ENCODE measurements around the gene NCEH1. TPM values are rescaled to one million over a fixed set of nuclear protein-coding genes. Genes with fewer than 3 reads are reported as not detected.

Gene NCEH1
- total and polyA plus RNA-seq, 9 of the 15 experiments (the other 6 are each of a cell fraction or from before 2014, with no cell fraction given): 1.3 to 5.0 (median 2.8) TPM

DNA sequence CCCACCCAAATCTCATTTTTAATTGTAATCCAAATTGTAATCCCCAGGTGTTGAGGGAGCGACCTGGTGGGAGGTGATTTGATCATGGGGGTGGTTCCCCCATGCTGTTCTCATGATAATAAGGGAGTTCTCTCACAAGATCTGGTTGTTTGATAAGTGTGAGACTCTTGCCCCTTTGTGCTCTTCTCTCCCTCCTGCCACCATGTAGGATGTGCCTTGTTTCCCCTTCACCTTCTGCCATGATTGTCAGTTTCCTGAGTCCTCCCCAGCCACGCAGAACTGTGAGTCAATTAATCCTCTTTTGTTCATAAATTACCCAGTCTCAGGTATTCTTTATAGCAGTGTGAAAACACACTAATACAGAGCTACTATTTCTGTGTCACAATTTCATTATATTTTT lies 88.7 kb downstream of the NCEH1 start:
- no peak overlapping the region for H2AFZ ChIP-seq (ENCODE audit: low read depth, low read length)
- H3K4me1 ChIP-seq (replicated peaks in 1 of 2; ENCODE audit: control insufficient read depth in 2 of 2, insufficient read depth in 2 of 2, low read length in 2 of 2): no peaks in the 10 kb centered on the region
- H3K9ac ChIP-seq (ENCODE audit: insufficient read depth in 1 of 2, low read depth in 2 of 2, low read length in 2 of 2): no peak overlapping the region
- no peaks in the 10 kb centered on the region for H3K27me3 ChIP-seq (ENCODE audit: control insufficient read depth in 2 of 2, insufficient read depth in 2 of 2, low read length in 2 of 2)
- ATAC-seq (no peak), DNase-seq (ENCODE audit: extremely low read depth in 1 of 4, low spot score in 3 of 4) (no peak), FAIRE-seq (peak; percentile 51)
- no TSS peak for BruUV-seq (replicated peaks)
- no peaks in the 10 kb centered on the region for H4K20me1 ChIP-seq (replicated peaks; ENCODE audit: control insufficient read depth, insufficient read depth, low read length)
- in situ Hi-C loops (cut with MboI) (no loop called here), intact Hi-C loops (cut with micrococcal nuclease) (no loop called here)
- H3K79me2 ChIP-seq (ENCODE audit: control insufficient read depth, insufficient read depth, low read length): no peaks in the 10 kb centered on the region
- POLR2A ChIA-PET: no interaction called here
- H3K36me3 ChIP-seq (ENCODE audit: control insufficient read depth, insufficient read depth, low read length): no peaks in the 10 kb centered on the region
- no peak overlapping the region for H3K4me2 ChIP-seq (ENCODE audit: insufficient read depth, low read length)
- CTCF ChIA-PET (ENCODE audit: low intra/inter-chr PET ratio): no interaction called here
- H3K4me3 ChIP-seq: no peak overlapping the region
- no peaks in the 10 kb centered on the region for H3K9me3 ChIP-seq (replicated peaks; ENCODE audit: control insufficient read depth, insufficient read depth, low read depth, low read length)
- H3K27ac ChIP-seq (ENCODE audit: extremely low read depth, low read depth, low read length): no peak overlapping the region
- no peaks in the 10 kb centered on the region for H3K9me1 ChIP-seq (ENCODE audit: control insufficient read depth, insufficient read depth, low read length)
- WGBS (ENCODE audit: insufficient coverage, low coverage, missing lambda C conversion rate): 7% methylated on average over 2 of the region's 2 CpGs
- TF ChIP-seq, protein P1, sequence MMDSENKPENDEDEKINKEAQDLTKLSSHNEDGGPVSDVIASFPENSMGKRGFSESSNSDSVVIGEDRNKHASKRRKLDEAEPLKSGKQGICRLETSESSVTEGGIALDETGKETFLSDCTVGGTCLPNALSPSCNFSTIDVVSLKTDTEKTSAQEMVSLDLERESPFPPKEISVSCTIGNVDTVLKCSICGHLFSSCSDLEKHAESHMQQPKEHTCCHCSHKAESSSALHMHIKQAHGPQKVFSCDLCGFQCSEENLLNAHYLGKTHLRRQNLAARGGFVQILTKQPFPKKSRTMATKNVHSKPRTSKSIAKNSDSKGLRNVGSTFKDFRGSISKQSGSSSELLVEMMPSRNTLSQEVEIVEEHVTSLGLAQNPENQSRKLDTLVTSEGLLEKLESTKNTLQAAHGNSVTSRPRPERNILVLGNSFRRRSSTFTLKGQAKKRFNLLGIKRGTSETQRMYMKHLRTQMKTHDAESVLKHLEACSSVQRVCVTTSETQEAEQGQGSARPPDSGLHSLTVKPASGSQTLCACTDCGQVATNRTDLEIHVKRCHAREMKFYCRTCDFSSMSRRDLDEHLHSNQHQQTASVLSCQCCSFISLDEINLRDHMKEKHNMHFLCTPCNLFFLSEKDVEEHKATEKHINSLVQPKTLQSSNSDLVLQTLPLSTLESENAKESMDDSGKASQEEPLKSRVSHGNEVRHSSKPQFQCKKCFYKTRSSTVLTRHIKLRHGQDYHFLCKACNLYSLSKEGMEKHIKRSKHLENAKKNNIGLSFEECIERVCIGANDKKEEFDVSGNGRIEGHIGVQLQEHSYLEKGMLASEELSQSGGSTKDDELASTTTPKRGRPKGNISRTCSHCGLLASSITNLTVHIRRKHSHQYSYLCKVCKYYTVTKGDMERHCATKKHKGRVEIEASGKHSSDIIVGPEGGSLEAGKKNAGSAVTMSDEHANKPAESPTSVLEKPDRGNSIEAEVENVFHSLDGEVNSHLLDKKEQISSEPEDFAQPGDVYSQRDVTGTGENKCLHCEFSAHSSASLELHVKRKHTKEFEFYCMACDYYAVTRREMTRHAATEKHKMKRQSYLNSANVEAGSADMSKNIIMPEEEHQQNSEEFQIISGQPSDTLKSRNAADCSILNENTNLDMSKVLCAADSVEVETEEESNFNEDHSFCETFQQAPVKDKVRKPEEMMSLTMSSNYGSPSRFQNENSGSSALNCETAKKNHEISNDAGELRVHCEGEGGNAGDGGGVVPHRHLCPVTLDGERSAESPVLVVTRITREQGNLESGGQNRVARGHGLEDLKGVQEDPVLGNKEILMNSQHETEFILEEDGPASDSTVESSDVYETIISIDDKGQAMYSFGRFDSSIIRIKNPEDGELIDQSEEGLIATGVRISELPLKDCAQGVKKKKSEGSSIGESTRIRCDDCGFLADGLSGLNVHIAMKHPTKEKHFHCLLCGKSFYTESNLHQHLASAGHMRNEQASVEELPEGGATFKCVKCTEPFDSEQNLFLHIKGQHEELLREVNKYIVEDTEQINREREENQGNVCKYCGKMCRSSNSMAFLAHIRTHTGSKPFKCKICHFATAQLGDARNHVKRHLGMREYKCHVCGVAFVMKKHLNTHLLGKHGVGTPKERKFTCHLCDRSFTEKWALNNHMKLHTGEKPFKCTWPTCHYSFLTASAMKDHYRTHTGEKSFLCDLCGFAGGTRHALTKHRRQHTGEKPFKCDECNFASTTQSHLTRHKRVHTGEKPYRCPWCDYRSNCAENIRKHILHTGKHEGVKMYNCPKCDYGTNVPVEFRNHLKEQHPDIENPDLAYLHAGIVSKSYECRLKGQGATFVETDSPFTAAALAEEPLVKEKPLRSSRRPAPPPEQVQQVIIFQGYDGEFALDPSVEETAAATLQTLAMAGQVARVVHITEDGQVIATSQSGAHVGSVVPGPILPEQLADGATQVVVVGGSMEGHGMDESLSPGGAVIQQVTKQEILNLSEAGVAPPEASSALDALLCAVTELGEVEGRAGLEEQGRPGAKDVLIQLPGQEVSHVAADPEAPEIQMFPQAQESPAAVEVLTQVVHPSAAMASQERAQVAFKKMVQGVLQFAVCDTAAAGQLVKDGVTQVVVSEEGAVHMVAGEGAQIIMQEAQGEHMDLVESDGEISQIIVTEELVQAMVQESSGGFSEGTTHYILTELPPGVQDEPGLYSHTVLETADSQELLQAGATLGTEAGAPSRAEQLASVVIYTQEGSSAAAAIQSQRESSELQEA (IDR thresholded peaks at IDR 0.05; ENCODE audit: low read depth): no peak
- TF ChIP-seq NFYB (IDR thresholded peaks at IDR 0.05; ENCODE audit: extremely low read depth, insufficient read length) (no peak), ZNF780A (CRISPR knock-in tag; IDR thresholded peaks at IDR 0.05) (no peak), CEBPG (CRISPR knock-in tag; IDR thresholded peaks at IDR 0.05) (no peak), CEBPG (tag; conservative IDR thresholded peaks at IDR 0.05 in 1 of 2, IDR thresholded peaks at IDR 0.05 in 1 of 2) (no peak), BACH1 (tag; IDR thresholded peaks at IDR 0.05) (no peak), JUN (IDR thresholded peaks at IDR 0.05; ENCODE audit: borderline replicate concordance, low read depth, low read length) (no peak), JUN (CRISPR knock-in tag; IDR thresholded peaks at IDR 0.05; ENCODE audit: borderline replicate concordance) (no peak), ZNF764 (CRISPR knock-in tag; IDR thresholded peaks at IDR 0.05; ENCODE audit: low read depth) (no peak), PHTF2 (CRISPR knock-in tag; IDR thresholded peaks at IDR 0.05) (no peak), MTA3 (IDR thresholded peaks at IDR 0.05; ENCODE audit: borderline replicate concordance) (no peak), ZNF561 (CRISPR knock-in tag; conservative IDR thresholded peaks at IDR 0.05) (no peak)
- TF ChIP-seq, protein P2, sequence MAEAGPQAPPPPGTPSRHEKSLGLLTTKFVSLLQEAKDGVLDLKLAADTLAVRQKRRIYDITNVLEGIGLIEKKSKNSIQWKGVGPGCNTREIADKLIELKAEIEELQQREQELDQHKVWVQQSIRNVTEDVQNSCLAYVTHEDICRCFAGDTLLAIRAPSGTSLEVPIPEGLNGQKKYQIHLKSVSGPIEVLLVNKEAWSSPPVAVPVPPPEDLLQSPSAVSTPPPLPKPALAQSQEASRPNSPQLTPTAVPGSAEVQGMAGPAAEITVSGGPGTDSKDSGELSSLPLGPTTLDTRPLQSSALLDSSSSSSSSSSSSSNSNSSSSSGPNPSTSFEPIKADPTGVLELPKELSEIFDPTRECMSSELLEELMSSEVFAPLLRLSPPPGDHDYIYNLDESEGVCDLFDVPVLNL (CRISPR knock-in tag; IDR thresholded peaks at IDR 0.05; ENCODE audit: low read depth): no peak
